Epithelial cell of esophagus (primary cell): ENCODE data around the gene MAX.
A peak's percentile ranks its signal among the peaks of the same experiment; 100 is the strongest.

Experiments used
- DNase-seq: peaks from one replicate; pipeline ENCODE4 v3.0.0; 2010; ENCODE audit warnings: low read depth
- H3K4me3 ChIP-seq: 2 replicates; pipeline ENCODE4 v1.5.1; 2011; ENCODE audit warnings: mild to moderate bottlenecking, low read length, control low read depth
- TF ChIP-seq, protein P1 (sequence below): IDR thresholded peaks from 2 replicates; pipeline ENCODE4 v1.5.1; 2011; ENCODE audit warnings: low read depth, mild to moderate bottlenecking, low read length, control low read depth, inconsistent platforms; ENCODE audit not compliant: insufficient read depth; ENCODE audit errors: missing control alignments

Gene MAX

DNA sequence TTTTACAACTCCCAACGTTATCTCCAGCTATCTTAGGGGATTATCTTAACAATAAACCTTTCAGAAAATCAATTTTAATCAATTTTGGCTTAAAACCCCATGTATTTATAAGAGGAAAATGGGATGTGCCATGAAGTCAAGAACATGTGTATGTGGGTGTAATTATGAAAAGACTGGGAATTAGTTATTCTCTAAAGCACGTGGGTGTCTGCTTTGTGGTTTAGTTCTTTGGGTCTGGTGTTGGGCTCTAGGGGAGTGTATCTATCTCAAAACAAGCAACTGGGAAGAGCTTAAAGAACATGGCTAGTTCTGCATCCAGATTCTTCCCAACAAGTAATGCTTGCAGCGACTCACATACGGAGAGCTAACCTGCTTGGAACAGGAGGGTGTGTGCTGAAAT lies 40.1 kb upstream of the MAX start:
- TF ChIP-seq, protein P1, sequence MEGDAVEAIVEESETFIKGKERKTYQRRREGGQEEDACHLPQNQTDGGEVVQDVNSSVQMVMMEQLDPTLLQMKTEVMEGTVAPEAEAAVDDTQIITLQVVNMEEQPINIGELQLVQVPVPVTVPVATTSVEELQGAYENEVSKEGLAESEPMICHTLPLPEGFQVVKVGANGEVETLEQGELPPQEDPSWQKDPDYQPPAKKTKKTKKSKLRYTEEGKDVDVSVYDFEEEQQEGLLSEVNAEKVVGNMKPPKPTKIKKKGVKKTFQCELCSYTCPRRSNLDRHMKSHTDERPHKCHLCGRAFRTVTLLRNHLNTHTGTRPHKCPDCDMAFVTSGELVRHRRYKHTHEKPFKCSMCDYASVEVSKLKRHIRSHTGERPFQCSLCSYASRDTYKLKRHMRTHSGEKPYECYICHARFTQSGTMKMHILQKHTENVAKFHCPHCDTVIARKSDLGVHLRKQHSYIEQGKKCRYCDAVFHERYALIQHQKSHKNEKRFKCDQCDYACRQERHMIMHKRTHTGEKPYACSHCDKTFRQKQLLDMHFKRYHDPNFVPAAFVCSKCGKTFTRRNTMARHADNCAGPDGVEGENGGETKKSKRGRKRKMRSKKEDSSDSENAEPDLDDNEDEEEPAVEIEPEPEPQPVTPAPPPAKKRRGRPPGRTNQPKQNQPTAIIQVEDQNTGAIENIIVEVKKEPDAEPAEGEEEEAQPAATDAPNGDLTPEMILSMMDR: no peak
- DNase-seq: no peak

DNA sequence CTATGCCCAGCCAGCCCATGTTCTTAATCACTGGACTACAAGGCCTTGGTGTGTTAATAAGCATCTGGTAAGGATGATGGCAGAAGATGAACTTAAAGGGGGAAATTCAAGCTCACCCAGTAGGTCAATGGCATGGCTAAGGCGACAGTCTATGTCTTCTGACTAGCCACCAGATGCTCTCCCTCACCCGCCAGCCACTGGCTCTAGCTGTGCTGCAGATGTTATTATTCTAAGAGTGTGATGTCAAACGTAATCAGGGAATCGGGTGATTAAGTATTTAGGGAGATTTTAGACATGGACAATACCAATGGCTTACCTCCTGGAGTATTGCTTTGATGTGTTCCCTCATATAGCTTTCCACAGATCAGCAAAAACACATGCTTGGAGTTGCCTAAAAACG lies 39.2 kb upstream of the MAX start:
- TF ChIP-seq, protein P1: no peak
- DNase-seq: no peak
- H3K4me3 ChIP-seq: no peak overlapping the region

More for the DNA sequence above, 40.1 kb upstream of the MAX start:
- H3K4me3 ChIP-seq: no peak overlapping the region

DNA sequence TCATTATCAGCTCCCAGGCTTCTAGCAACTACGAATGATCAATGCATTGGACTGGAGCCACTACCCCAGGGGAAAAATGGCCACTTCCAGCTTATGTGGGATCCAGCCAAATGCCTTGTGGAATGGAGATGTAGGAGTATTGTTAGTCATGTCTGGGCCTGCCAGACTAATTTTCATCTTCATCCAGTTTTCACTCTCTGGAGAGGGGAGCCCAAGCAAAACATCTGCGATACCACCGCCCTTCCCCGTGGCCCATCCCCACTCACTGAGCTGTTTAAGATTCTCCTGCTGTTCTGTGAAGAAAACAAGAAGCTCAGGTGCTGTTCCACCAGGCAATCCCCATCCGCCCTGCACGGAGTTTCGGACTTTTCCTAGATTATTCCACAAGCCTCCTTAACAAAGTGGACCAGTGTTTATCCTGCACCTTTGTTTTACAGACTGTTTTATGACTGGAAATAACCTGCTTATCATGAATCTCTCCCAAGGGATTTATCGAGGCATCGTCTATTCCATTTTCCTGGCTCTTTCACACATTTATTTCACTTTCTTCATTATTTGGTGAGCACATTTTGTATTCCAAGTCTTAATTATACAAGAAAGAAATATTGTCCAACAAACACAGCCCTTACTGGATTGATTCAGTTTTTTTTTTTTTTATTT lies 35.5 kb upstream of the MAX start:
- no peak overlapping the region for H3K4me3 ChIP-seq
- TF ChIP-seq, protein P1: no peak
- DNase-seq: peak; percentile 61

DNA sequence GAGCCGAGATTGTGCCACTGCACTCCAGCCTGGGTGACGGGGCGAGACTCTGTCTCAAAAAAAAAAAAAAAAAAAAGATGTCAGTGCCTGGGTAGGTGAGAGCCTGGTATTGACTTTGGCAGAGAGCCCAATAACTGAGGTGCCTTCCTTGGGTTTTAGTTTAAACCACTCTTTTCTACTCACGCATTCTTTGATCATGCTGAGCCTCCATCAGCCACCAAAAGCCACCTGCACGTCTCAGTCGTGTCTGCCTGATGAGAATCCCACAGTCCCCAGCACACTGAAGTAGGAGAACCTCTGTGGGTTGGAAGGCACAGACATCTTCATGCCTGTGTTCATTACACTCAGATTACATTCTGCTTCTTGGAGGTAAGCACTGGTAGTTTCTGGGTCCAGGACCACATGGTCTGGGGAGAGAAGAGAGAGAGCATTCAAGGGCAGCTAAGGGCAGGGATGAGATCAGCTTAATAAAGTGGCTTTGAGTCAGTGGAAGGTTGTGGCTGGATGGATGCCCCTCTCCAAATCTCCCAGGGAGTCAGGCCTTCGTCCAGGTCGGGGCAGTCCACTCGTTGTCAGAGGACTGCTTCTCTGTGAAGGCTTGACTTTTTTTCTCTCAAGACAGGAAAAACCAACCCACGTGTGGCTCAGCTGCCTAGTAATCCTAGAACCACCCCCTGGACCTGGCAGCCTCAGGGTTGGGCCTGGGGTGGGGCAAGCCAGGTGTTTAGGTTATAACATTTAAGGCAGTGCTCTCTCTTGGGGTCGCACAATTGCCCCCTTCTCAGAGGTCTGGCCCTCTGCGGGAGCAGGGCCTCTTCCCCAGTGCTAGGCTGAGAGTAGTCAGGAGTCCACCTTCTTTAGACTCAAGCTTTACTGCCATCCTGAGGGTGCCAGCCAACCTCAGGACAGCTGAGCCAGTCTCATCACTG lies 32.6 kb upstream of the MAX start:
- no peak for DNase-seq
- TF ChIP-seq, protein P1: no peak
- H3K4me3 ChIP-seq: no peak overlapping the region

DNA sequence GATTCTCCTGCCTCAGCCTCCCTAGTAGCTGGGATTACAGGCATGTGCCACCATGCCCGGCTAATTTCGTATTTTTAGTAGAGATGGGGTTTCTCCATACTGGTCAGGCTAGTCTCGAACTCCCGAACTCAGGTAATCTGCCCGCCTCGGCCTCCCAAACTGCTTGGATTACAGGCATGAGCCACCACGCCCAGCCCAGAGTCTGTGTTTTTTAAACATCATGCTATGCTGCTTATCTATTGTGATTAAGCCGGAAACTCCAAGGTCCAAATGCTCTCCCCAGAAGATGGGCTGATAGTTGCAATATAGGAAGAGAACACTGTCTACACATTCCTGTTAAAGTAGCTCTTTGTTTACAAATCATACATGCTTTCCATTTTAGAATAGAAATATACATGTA lies 30.5 kb upstream of the MAX start:
- H3K4me3 ChIP-seq: no peak overlapping the region
- DNase-seq: no peak
- TF ChIP-seq, protein P1: no peak

DNA sequence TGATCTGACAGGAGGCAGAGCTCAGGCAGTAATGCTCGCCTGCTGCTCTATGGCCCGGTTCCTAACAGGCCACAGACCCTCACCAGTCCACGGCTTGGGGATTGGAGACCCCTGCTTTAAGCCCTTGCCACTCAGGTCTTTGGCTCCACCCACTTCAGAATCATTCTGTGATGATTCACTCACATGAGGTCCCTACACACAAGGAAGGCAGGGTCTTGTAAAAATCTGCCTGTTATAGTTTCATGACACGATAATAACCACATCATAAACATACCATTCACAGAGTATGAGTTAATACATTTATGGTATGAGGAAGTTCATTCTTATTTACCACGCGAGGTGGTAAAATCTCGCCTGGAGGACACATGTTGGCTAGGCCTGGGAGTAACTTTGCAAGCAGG lies 29.0 kb upstream of the MAX start:
- H3K4me3 ChIP-seq: no peak overlapping the region
- TF ChIP-seq, protein P1: no peak
- DNase-seq: peak; percentile 81
